HG03442 (cell line): ENCODE results near the gene ZFYVE1.
"Not testable (repeated sequence)": the region's sequence is repeated elsewhere in the genome, so short reads cannot be mapped to it uniquely, and the experiment has no call there.

Experiments used
- ATAC-seq: cut with Tn5 transposase; IDR thresholded peaks from one replicate; pipeline ENCODE4 v1.9.1; 2021; ENCODE audit warnings: mild to moderate bottlenecking, moderate library complexity; ENCODE audit not compliant: unreplicated experiment

The ZFYVE1 gene, protein sequence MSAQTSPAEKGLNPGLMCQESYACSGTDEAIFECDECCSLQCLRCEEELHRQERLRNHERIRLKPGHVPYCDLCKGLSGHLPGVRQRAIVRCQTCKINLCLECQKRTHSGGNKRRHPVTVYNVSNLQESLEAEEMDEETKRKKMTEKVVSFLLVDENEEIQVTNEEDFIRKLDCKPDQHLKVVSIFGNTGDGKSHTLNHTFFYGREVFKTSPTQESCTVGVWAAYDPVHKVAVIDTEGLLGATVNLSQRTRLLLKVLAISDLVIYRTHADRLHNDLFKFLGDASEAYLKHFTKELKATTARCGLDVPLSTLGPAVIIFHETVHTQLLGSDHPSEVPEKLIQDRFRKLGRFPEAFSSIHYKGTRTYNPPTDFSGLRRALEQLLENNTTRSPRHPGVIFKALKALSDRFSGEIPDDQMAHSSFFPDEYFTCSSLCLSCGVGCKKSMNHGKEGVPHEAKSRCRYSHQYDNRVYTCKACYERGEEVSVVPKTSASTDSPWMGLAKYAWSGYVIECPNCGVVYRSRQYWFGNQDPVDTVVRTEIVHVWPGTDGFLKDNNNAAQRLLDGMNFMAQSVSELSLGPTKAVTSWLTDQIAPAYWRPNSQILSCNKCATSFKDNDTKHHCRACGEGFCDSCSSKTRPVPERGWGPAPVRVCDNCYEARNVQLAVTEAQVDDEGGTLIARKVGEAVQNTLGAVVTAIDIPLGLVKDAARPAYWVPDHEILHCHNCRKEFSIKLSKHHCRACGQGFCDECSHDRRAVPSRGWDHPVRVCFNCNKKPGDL

DNA sequence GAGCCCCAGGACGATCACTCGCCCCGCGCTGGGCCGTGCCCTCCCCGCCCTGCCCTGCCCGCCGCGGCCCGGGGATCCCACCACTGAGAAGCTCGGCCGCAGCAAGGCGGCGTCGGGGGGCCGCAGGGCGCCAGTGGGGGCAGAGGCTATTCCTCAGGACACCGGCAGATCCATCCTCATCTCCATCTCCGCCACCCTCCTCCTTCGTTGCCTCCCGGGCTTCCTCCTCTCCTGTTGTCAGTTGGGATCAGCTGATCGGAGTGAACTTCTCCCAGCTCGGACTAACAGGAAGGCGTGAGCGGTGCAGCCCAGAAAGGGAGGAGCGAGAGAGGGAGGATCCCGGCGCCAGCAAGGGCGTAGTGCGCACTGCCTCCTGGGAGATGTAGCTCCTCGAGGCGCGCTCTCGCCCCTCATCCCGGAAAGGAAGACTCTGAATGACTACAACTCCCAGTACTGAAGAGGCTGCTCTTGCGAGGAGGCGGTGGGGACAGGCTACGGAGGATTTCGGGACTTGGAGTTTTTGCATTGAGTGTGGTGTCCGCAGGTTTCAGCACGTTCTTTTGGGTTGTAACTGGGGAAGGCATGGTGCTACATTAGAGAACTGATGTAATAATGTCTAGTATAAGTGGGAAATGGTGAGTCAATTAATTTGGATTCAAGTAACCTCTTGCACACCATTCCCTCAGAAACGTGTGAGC is at the start of gene ZFYVE1:
Gene ZFYVE1, minus strand, starts transcription at position 262 of the 698 bp plus-strand sequence. CDS start 2,598 bp downstream, outside the sequence.
- peak; percentile 97 for ATAC-seq

DNA sequence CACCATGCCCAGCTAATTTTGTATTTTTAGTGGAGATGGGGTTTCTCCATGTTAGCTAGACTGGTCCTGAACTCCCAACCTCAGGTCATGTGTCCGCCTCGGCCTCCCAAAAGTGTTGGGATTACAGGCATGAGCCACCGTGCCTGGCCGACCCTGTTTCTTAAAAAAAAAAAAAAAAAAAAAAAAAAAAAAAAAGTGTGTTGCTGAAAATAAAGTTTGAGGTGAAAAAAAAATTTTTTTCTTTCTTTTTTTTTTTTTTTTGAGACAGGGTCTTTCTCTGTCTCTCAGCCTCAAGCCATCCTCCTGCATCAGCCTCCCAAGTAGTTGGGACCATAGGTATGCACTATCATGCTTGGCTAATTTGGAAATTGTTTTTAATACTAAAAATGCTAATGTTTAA is 42.7 kb upstream of the ZFYVE1 start:
- ATAC-seq: no peak

DNA sequence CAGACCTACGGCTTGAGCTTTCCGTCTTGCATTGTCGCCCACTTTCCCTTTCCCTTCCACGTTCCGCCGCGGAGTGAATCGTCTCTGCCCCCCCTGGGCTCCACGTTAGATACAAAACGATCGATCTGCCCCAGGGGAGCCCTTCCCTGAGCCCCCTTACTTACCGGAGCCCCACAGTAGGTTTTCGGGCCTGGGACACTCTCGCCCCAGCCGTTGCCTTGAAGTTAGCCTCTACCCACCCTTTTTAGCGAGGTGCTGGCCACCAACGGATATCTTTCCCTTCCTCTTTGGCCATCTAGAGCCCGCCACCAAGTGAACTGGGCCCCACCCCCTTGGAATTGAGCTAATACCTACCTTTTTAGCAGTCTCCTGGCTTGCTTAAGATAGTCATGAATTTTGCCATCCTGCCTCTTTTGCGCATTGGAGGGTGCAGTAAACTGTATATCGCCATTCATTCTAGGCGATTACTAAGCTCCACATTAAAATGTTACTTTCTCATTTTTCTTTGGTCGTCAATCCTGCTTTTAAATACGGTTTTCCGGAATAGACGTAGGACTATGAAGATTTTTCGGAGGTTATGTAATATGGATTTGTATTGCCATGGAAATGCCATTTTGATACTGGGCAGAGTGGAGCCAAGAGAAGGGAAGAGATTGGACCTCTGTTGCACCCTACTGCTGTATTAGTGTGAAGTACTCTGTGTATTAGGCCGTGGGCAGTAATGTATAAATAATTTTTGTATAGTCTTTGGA is 32.2 kb upstream of the ZFYVE1 start:
- no peak for ATAC-seq

DNA sequence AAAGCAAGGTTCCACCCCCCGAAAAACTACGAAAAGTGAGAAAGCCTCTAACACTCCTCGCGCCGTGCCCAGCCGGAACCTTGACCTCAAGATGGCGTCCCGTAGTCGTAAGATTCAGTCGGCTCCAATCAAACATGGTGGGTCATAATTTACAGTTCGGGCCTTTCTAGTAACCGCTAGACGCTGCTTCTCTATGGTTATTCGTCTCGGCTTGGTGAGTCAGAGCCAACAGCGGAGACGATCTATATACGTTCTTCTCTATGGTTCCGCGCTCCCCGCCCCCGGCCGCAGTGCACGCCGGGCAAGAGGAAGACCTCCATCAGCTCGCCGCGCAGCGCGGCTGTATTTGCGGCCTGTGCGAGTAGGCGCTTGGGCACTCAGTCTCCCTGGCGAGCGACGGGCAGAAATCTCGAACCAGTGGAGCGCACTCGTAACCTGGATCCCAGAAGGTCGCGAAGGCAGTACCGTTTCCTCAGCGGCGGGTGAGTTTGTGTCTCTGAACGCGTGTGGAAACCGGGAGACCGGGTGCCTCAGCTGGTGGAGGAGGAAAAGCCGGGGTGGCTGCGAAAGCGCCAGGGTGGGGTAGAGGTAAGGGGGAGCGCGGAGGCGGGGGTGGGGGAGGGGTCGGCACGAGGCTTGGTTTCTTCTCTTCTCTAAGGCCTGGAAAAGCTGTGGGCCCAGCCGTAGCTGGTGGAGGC is 31.5 kb upstream of the ZFYVE1 start, which contains the start of gene RBM25:
Gene RBM25, plus strand, starts transcription at position 311 of the 698 bp plus-strand sequence. CDS start 13,108 bp downstream, outside the sequence.
- ATAC-seq: peak; percentile 93

DNA sequence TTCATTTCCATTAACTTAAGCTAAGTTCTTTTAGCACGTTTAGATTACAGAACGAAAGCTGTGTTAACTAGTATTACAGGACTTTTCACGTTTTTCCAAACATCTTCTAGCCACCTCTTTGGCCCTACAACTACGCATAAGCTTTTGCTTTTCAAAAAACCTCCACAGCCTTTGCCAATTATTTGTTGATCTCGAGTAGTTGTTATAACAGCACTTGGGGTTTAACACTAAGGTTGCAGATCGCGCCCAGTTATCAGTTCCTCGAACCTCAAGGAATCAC is 31.0 kb upstream of the ZFYVE1 start:
- ATAC-seq: no peak

DNA sequence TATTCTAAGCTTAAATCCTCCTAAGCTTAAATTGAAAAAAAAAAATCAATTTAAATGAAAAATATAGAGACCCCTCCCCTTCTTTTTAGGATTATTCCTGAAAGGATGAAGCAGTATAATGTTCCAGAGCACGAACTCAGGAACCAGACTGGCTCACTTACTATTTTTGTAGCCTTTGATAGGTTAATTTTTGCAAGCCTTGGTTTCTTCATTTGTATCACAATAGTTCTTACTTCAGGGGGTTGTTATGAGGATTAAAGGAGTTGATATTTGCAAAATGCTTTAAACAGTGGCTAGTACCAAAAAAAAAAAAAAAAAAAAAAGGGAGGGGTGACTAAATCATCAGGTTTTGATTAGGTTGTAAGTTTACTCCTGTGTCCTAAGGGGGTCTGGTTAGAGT is 28.3 kb upstream of the ZFYVE1 start:
- ATAC-seq: no peak

DNA sequence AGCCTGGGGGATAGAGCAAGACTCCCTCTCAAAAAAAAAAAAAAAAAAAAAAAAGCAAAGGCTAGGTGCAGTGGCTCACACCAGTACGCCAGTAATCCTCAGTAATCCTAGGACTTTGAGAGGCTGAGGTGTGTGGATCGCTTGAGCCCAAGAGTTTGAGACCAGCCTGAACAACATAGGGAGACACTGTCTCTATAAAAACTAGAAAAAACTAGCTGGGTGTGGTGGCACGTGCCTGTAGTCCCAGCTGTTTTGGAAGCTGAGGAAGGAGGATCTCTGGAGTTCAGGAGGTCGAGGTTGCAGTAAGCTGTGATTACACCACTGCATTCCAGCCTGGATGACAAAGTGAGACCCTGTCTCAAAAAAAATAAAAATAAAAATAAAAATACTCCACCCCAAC is 22.5 kb upstream of the ZFYVE1 start:
- no peak for ATAC-seq

DNA sequence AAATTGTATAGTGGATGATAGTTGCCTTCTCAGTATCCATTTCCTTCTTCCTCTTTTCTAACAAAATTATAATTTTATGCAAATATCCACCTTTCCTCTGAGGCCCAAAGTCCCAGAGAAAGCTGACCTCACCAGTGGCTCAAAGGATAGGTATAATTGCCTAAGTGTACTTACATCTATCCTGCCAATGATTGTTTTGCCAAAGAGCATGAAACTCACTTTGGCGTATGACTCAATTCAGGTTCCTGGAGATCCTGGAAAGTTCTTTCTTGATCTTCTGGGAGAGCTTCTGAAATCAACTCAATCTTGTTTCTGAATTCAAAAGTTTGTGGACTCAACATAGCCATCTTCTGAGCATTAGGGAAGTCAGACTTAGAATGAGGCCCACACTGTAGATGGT is 20.9 kb upstream of the ZFYVE1 start:
- ATAC-seq: no peak

DNA sequence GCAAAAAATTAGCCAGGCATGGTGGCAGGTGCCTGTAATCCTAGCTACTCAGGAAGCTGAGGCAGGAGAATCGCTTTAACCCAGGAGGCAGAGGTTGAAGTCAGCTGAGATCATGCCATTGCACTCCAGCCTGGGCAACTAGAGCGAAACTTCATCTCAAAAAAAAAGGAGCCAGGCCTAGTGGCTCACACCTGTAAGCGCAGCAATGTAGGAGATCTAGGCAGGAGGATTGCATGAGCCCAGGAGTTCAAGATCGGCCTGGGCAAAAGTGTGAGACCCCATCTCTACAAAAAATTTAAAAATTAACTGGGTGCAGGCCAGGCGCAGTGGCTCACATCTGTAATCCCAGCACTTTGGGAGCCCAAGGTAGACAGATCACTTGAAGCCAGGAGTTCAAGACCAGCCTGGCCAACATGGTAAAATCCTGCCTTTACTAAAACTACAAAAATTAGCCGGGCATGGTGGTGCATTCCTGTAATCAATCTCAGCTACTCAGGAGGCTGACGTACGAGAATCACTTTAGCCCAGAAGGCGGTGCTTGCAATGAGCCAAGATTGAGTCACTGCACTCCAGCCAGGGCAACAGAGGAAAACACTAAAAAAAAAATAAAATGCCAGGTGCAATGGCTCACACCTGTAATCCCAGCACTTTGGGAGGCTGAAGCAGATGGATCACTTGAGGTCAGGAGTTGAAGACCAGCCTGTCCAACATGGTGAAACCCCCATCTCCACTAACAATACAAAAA is 10.0 kb upstream of the ZFYVE1 start:
- not testable (repeated sequence) for ATAC-seq

DNA sequence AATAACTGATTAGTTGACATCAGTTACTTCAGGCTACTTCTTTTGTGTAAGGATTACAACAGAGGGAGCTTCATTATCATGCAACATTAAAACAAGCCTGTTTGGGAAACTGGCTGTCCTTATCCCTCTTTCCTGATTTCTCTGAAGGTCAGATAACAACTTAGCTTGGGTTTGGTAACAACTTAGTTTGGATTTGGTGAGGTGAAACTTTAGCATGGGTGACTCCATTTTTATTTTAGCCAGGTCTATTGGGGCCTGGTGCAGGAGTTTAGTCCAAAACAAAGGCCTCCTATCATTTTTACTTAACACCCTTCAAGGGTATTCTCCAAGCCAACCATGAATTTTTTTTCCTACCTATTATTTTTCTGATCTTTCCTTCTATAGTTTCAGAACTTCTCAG is 1.1 kb upstream of the ZFYVE1 start:
- ATAC-seq: no peak

DNA sequence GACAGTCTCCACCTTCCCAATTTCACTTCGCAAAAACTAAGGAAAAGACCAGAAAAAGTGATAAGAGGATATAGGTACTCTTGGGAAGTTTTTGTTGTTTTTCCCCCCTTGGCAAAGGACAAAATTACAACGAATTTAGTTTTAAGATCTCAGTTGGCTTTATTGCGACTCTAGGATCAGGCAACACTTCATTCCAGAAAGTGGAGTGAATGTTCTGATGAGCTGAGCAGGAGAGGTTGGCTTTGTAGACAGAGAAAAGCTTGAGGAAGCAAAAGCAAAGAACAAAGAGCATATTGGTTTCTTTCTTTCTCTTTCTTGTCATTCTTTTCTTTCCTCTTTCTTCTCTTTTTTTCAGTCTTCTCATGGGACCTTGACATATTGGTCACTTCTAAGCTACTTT is 640 bp upstream of the ZFYVE1 start:
- ATAC-seq: no peak

DNA sequence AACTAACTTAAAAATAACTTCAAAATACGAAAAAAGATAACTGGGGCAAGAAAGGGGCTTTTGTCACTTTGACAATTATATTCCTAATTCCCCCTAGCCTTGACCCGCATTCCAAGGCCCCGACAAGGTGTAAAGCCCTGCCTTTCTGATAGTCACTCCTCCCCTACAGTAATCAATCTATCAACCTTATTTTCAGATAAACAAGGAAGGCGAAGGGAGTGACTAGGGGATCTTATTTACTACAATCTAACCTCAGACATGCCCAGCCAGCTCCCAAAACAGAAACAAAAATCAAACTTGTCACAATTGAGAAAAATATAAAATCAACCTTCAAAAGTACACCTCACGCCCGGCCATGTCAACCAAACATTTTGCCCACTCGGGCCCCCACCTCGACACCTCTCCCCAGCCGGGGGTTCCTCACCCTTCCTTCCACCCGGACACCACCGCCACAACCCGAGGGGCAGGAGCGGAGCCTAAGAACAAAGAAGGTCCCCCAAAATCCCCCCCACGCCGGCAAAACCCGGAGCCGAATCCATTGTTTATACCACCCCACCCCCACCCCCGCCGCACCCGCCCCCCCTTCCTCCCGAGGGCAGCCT is 562 bp downstream of the ZFYVE1 start:
- no peak for ATAC-seq

DNA sequence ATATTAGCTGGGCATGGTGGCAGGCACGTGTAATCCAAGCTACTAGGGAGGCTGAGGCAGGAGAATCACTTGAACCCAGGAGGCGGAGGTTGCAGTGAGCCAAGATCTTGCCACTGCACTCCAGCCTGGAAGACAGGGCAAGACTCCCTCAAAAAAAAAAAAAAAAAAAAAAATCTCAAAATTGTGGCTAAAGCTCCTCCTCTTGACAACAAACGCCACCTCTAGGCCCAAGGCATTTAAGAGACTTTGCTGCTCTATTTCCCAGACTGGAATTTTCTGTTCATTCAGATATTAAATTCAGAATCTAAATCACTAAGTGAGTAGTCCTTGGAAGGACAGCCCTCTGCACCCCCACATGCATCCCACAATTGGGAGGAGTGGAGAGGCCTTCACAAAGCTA is 1.4 kb downstream of the ZFYVE1 start:
- no peak for ATAC-seq

DNA sequence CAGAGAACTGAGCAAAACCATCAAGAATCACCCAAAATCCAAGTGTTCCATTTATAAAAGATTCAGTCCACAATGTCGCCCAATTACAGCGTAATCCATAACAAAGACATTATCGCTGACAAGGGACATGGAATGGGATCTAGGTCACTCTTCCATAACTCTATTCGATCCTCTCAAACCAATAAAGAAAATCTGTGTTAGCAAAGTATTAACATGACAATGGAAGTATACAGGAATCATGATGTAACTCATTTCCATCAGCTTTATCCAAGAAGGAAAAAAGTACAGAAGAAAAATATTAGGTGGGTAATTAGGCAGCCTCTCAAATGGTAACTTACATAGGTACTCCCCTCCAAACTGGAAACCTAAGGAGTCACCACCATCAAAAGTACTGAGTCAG is 4.9 kb downstream of the ZFYVE1 start:
- ATAC-seq: no peak

DNA sequence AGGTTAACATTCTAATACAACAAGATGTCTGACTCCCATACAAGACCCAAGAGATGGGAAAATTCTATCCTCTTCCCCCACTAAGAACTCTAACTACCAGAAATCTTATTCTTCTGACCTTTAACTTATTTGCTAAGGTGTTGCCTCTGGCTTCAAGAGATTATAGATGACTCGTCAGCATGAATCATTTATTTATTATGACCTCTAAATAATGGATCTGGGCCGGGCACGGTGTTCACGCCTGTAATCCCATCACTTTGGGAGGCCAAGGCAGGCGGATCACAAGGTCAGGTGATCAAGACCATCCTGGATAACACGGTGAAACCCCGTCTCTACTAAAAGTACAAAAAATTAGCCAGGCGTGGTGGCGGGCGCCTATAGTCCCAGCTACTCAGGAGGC is 10.9 kb downstream of the ZFYVE1 start:
- ATAC-seq: not testable (repeated sequence)

DNA sequence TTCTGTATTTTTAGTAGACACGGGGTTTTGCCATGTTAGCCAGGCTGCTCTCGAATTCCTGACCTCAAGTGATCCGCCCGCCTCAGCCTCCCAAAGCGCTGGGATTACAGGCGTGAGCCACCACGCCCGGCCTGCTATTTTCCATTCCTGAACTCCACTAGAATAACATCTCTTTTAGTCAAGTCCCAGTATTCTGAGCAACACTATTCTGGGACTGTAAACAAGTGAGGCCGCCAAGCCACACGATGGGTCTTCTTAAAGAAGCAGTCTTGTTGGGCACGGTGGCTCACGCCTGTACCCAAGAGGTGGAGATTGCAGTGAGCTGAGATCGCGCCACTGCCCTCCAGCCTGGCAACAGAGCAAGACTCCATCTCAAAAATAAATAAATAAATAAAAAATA is 11.4 kb downstream of the ZFYVE1 start:
- not testable (repeated sequence) for ATAC-seq

DNA sequence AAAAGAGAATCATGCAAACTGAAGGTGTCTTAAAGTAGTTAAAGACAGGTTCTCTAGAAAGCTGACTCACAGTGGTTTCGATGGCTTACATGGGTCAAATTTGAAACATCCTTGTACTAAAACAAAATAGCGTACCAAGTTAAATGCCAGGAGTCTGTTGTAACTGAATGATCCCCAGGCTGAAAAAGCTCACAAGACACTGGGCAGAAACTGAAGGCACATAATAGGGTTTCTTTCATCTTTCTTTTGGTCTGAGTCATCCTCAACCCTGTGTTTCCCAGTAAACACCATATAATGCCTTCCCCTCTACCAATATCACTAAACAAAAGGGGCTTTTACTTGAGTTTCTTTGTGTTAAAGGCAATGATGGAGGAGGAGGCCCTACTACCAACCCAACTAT is 12.8 kb downstream of the ZFYVE1 start:
- ATAC-seq: peak; percentile 82

DNA sequence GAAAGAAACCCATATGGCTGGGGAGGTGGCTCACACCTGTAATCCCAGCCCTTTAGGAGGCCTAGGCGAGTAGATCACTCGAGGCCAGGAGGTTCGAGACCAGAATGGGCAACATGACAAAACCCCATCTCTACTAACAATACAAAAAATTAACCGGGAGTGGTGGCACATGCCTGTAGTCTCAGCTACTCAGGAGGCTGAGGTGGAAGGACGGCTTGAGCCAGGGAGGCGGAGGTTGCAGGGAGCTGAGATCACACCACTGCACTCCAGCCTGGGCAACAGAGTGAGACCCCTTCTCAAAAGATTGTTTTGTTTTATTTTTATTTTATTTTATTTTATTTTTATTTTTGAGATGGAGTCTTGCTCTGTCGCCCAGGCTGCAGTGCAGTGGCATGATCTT is 15.7 kb downstream of the ZFYVE1 start:
- not testable (repeated sequence) for ATAC-seq

DNA sequence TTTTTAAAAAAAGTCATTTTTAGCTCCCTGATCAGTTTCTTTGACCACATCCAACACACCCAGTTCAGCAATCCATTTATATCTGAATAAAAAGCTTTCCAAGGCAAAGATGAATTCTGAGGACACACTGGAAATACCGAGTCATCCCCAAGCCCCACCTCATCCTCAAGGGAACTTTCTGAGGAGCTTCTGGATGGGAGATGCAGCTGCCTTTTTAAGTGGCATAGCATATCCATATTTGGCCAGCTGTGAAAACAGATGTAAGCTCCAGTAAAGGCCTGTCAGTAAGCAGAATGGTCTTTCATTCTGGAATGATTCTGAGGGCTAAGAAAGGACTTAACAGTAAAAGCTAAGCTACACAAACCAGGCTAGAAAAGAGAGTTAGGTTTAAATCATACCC is 18.4 kb downstream of the ZFYVE1 start:
- no peak for ATAC-seq
